Ascending aorta (tissue), 2 donors: ENCODE data around the gene KIF14. TPM values are rescaled to one million over a fixed set of nuclear protein-coding genes. Genes with fewer than 3 reads are reported as not detected.

Experiments used
- DNase-seq, 2 donors: peaks; one replicate each; pipeline ENCODE4 v3.0.0-alpha.2; 2019; ENCODE audit warnings: low spot score in 2 of 2
- H3K27ac ChIP-seq, 2 donors: fragments of 200-600 bp; sonication (generic); one replicate each; pipeline ENCODE4 v1.5.1; 2016 to 2017; ENCODE audit warnings: mild to moderate bottlenecking in 1 of 2
- H3K27me3 ChIP-seq: fragments of 200-600 bp; sonication (generic); one replicate; pipeline ENCODE4 v1.5.1; 2017
- H3K36me3 ChIP-seq, 2 donors: fragments of 200-600 bp; sonication (generic); one replicate each; pipeline ENCODE4 v1.5.1; 2016
- H3K4me1 ChIP-seq, 2 donors: fragments of 200-600 bp; sonication (generic); one replicate each; pipeline ENCODE4 v1.5.1; 2016 to 2017; ENCODE audit warnings: mild to moderate bottlenecking in 1 of 2
- H3K4me3 ChIP-seq, 2 donors: fragments of 200-600 bp; sonication (generic); one replicate each; pipeline ENCODE4 v1.5.1; 2016 to 2017; ENCODE audit warnings: mild to moderate bottlenecking in 1 of 2
- H3K9me3 ChIP-seq, 2 donors: fragments of 200-600 bp; sonication (generic); one replicate each; pipeline ENCODE4 v1.5.1; 2016
- CTCF ChIP-seq, 3 experiments: fragments of 200-600 bp in 2 of 3; fragments of 450-650 bp in 1 of 3; sonication (generic) in 2 of 3; IDR thresholded peaks; one replicate each; pipeline ENCODE4 v1.5.1; 2016 to 2019; ENCODE audit warnings: antibody characterized with exemption in 3 of 3, mild to moderate bottlenecking in 1 of 3, moderate library complexity in 1 of 3
- intact Hi-C: fragments of 100-400 bp; cut with DNase I; formaldehyde crosslinking; loops from one replicate; pipeline ENCODE4 v1.15.1; 2023
- total RNA-seq: library from RNA; depleted of rRNA; stranded (reverse); fragments of >200 nt; gene quantifications from one replicate; pipeline ENCODE4 v1.1.0, GENCODE V29; 2016

Gene KIF14
- total RNA-seq, 1 donor from 2014 or later, result not detected

DNA sequence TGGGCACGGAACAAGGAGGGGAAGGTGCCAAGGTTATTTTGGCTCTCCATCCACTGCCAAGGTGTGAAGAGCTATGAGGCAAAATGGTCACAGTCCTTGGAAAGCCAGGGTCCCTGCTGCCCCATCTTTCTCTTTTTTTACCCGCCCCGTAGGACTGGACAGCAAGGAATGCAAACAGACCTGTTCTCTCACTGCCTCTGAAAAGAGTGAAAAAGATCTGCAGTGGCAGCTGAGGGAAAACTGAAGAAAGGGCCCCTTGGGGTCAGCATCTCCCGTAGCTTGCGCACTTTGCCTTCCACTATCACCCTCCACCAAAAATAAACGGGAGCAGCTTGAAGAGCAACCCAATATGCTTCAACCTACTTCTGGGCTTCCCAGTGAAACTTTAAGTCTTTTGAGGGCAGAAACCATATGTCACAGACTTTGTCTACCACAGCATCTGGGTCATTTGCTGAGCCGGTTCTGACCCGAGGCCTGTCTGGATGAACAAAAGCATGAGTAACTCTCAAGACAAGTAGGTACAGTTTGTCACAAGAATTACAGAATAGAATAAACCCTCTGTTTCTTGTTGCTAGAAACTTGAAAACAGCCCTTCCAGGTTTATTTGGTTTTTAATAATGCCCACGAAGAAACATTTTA, 9.4 kb upstream of the KIF14 start:
- Histone ChIP-seq H3K27ac (no peak overlapping the region), H3K4me3 (no peak overlapping the region), H3K9me3 (no peaks in the 10 kb centered on the region), H3K36me3 (no peaks in the 10 kb centered on the region), H3K4me1 (no peaks in the 10 kb centered on the region), H3K27me3 (no peaks in the 10 kb centered on the region)
- intact Hi-C loops, result no loop called here
- TF ChIP-seq CTCF (IDR thresholded peaks at IDR 0.05), result no peak
- DNase-seq, result no peak

GRCh38 chr1:200628223-200628881, 7.8 kb upstream of the KIF14 start:
- Histone ChIP-seq H3K27ac (no peak overlapping the region), H3K9me3 (no peaks in the 10 kb centered on the region)
- intact Hi-C loops, result no loop called here

GRCh38 chr1:200627575-200628222, 7.1 kb upstream of the KIF14 start:
- no peak for DNase-seq
- H3K4me3 ChIP-seq, result no peak overlapping the region
- no peaks in the 10 kb centered on the region for H3K36me3 ChIP-seq
- no peaks in the 10 kb centered on the region for H3K27me3 ChIP-seq
- H3K9me3 ChIP-seq, result no peaks in the 10 kb centered on the region
- no peak overlapping the region for H3K27ac ChIP-seq
- TF ChIP-seq CTCF (IDR thresholded peaks at IDR 0.05), result no peak
- intact Hi-C loops, result no loop called here
- no peaks in the 10 kb centered on the region for H3K4me1 ChIP-seq

More at GRCh38 chr1:200628223-200628881, 7.8 kb upstream of the KIF14 start:
- TF ChIP-seq CTCF (IDR thresholded peaks at IDR 0.05), result no peak
- DNase-seq, result no peak
- no peaks in the 10 kb centered on the region for H3K4me1 ChIP-seq
- no peak overlapping the region for H3K4me3 ChIP-seq
- no peaks in the 10 kb centered on the region for H3K36me3 ChIP-seq
- H3K27me3 ChIP-seq, result no peaks in the 10 kb centered on the region

- H3K4me3 ChIP-seq, result no peak overlapping the region
- no peaks in the 10 kb centered on the region for H3K9me3 ChIP-seq
- intact Hi-C loops, result no loop called here
- H3K27ac ChIP-seq, result no peak overlapping the region
- TF ChIP-seq CTCF (IDR thresholded peaks at IDR 0.05), result no peak
- DNase-seq, result no peak
- no peaks in the 10 kb centered on the region for H3K36me3 ChIP-seq
- H3K27me3 ChIP-seq, result no peaks in the 10 kb centered on the region
- no peaks in the 10 kb centered on the region for H3K4me1 ChIP-seq
These were observed 6.4 kb upstream of the KIF14 start for GRCh38 chr1:200626853-200627534.

GRCh38 chr1:200625381-200625824, 4.9 kb upstream of the KIF14 start:
- TF ChIP-seq CTCF (IDR thresholded peaks at IDR 0.05), result no peak
- Histone ChIP-seq H3K4me1 (peaks cover 0 to 4% of the 10 kb centered on the region in 2 donors), H3K4me3 (no peak overlapping the region), H3K27me3 (no peaks in the 10 kb centered on the region), H3K9me3 (no peaks in the 10 kb centered on the region), H3K36me3 (no peaks in the 10 kb centered on the region), H3K27ac (no peak overlapping the region)
- intact Hi-C loops, result no loop called here
- no peak for DNase-seq
